Measurements from ENCODE around the gene BCL7A. TPM values are rescaled to one million over a fixed set of nuclear protein-coding genes. Genes with fewer than 3 reads are reported as not detected.

BCL7A gene
- polyA plus RNA-seq, 2 of the 4 experiments (the other 2 are of a cell fraction), result 9.2 to 9.4 TPM

GRCh38 chr12:122094735-122095631, 73.3 kb downstream of the BCL7A start:
- ChIA-PET CTCF (interaction anchor here (1.2 to 7.6 kb wide), 5 partner anchors 9 to 29 kb away, joined by 4 to 76 read pairs (median 5); no protein-coding TSS in a partner anchor), POLR2A (interaction anchor here (0.6 kb wide), 1 partner anchor 14 kb away, joined by 3 read pairs; no protein-coding TSS in a partner anchor)
- no peak for FAIRE-seq
- Histone ChIP-seq H3K9me3 (no peaks in the 10 kb centered on the region), H3K4me2 (no peak overlapping the region), H3K27ac (peak overlapping the region; percentile 19 to 44; a peak in 4 of 6 replicates), H3K4me1 (peaks cover 81% of the 10 kb centered on the region), H3K4me3 (no peak overlapping the region)
- WGBS (ENCODE audit: missing lambda C conversion rate), result 76% methylated on average over 10 of the region's 10 CpGs
- DNase-seq (ENCODE audit: low read depth in 1 of 2, low spot score in 1 of 2), result peak in 1 of 2 experiments; percentile 70
- ATAC-seq, result no peak
- no peak for TF ChIP-seq POLR2A (IDR thresholded peaks at IDR 0.05; ENCODE audit: low read length)
- TF ChIP-seq TP53 (CRISPR knock-in tag; IDR thresholded peaks at IDR 0.05), result no peak
- TF ChIP-seq ZFP36 (IDR thresholded peaks at IDR 0.05; ENCODE audit: borderline replicate concordance, partially characterized antibody), result no peak
- no peak for TF ChIP-seq MAFK (IDR thresholded peaks at IDR 0.05; ENCODE audit: partially characterized antibody)
- no peak for TF ChIP-seq TFCP2L1 (CRISPR knock-in tag; IDR thresholded peaks at IDR 0.05)

GRCh38 chr12:122096014-122096413, 74.3 kb downstream of the BCL7A start:
- TF ChIP-seq TFCP2L1 (CRISPR knock-in tag; IDR thresholded peaks at IDR 0.05) (no peak), MAZ (IDR thresholded peaks at IDR 0.05; ENCODE audit: borderline replicate concordance, low read depth, low read length) (no peak), CHD2 (IDR thresholded peaks at IDR 0.05; ENCODE audit: low read length, partially characterized antibody) (no peak), USF2 (IDR thresholded peaks at IDR 0.05) (no peak), EHF (CRISPR knock-in tag; IDR thresholded peaks at IDR 0.05) (no peak)
- 90% methylated on average over 8 of the region's 9 CpGs for WGBS (ENCODE audit: missing lambda C conversion rate)
- Histone ChIP-seq H3K4me3 (no peak overlapping the region), H3K4me1 (peaks cover 81% of the 10 kb centered on the region), H3K9me3 (no peaks in the 10 kb centered on the region), H3K27ac (peak overlapping the region; percentile 81 to 88; a peak in 4 of 6 replicates), H3K4me2 (no peak overlapping the region)
- DNase-seq (ENCODE audit: low read depth in 1 of 2, low spot score in 1 of 2) (no peak), ATAC-seq (no peak), FAIRE-seq (no peak)
- ChIA-PET POLR2A (no interaction called here), CTCF (interaction anchor here (0.5 to 7.6 kb wide), 10 partner anchors 9 to 232 kb away, joined by 4 to 76 read pairs (median 5); no protein-coding TSS in a partner anchor)

GRCh38 chr12:122096591-122097149, 75.0 kb downstream of the BCL7A start:
- Histone ChIP-seq H3K9me3 (no peaks in the 10 kb centered on the region), H3K4me3 (no peak overlapping the region), H3K4me2 (peak overlapping the region; percentile 65; the same call in 2 of the 3 replicates), H3K27ac (peak overlapping the region; percentile 81 to 88), H3K4me1 (peaks cover 78% of the 10 kb centered on the region)
- FAIRE-seq, result no peak
- CTCF ChIA-PET, result interaction anchor here (0.5 to 7.6 kb wide), 14 partner anchors 9 to 303 kb away, joined by 3 to 76 read pairs (median 5); partner anchors contain the start of gene RHOF
- DNase-seq (ENCODE audit: low read depth in 1 of 2, low spot score in 1 of 2), result no peak
- ATAC-seq, result no peak
- POLR2A ChIA-PET, result interaction anchor here (1.4 kb wide), 1 partner anchor 10 kb away, joined by 3 read pairs; no protein-coding TSS in a partner anchor
- 86% methylated on average over 16 of the region's 20 CpGs for WGBS (ENCODE audit: missing lambda C conversion rate)
- TF ChIP-seq JUN (IDR thresholded peaks at IDR 0.05) (no peak), MAFK (IDR thresholded peaks at IDR 0.05; ENCODE audit: partially characterized antibody) (peak; percentile 55)

GRCh38 chr12:122097584-122097926, 75.9 kb downstream of the BCL7A start:
- Histone ChIP-seq H3K4me2 (peak overlapping the region; percentile 65), H3K9me3 (no peaks in the 10 kb centered on the region), H3K27ac (peak overlapping the region; percentile 81 to 88), H3K4me1 (peaks cover 69% of the 10 kb centered on the region), H3K4me3 (no peak overlapping the region)
- CTCF ChIA-PET, result interaction anchor here (0.5 to 7.6 kb wide), 16 partner anchors 10 to 303 kb away, joined by 3 to 76 read pairs (median 6); partner anchors contain the start of gene RHOF
- DNase-seq (ENCODE audit: low read depth in 1 of 2, low spot score in 1 of 2) (no peak), FAIRE-seq (no peak), ATAC-seq (peak; percentile 39 to 70)
- POLR2A ChIA-PET, result interaction anchor here (1.4 to 1.7 kb wide), 2 partner anchors 9 to 19 kb away, joined by 3 to 11 read pairs; partner anchors contain the start of gene MLXIP
- WGBS (ENCODE audit: missing lambda C conversion rate), result 44% methylated on average over 2 of the region's 2 CpGs
- no peak for TF ChIP-seq HOXB13 (CRISPR knock-in tag; IDR thresholded peaks at IDR 0.05; ENCODE audit: low read depth)
- no peak for TF ChIP-seq CEBPB (IDR thresholded peaks at IDR 0.05)
- TF ChIP-seq ZFP36 (IDR thresholded peaks at IDR 0.05; ENCODE audit: borderline replicate concordance, partially characterized antibody), result no peak
- TF ChIP-seq RFX5 (IDR thresholded peaks at IDR 0.05), result no peak
- TF ChIP-seq GATA3 (IDR thresholded peaks at IDR 0.05; ENCODE audit: borderline replicate concordance), result no peak
- no peak for TF ChIP-seq BCL3 (IDR thresholded peaks at IDR 0.05)
- TF ChIP-seq BHLHE40 (IDR thresholded peaks at IDR 0.05; ENCODE audit: low read depth, low read length), result no peak
- no peak for TF ChIP-seq JUN (IDR thresholded peaks at IDR 0.05)
- no peak for TF ChIP-seq KDM1A (IDR thresholded peaks at IDR 0.05; ENCODE audit: low read depth)
- TF ChIP-seq RAD21 (conservative IDR thresholded peaks at IDR 0.05 in 1 of 2, IDR thresholded peaks at IDR 0.05 in 1 of 2), result no peak
- TF ChIP-seq ELK1 (IDR thresholded peaks at IDR 0.05; ENCODE audit: low read depth, low read length), result no peak
- TF ChIP-seq HOXA7 (CRISPR knock-in tag; IDR thresholded peaks at IDR 0.05), result no peak
- no peak for TF ChIP-seq ZC3H11A (IDR thresholded peaks at IDR 0.05)
- no peak for TF ChIP-seq FOXS1 (CRISPR knock-in tag; IDR thresholded peaks at IDR 0.05)
- TF ChIP-seq E2F6 (IDR thresholded peaks at IDR 0.05; ENCODE audit: borderline replicate concordance, low read depth), result no peak

Data from A549 (cell line).